HPDE6-E6E7 (cell line): ENCODE data around the gene SCNN1A.

Experiments used
- DNase-seq: peaks from one replicate; pipeline ENCODE4 v3.0.0; 2011; ENCODE audit warnings: missing footprints; ENCODE audit errors: extremely low spot score

The SCNN1A gene

DNA sequence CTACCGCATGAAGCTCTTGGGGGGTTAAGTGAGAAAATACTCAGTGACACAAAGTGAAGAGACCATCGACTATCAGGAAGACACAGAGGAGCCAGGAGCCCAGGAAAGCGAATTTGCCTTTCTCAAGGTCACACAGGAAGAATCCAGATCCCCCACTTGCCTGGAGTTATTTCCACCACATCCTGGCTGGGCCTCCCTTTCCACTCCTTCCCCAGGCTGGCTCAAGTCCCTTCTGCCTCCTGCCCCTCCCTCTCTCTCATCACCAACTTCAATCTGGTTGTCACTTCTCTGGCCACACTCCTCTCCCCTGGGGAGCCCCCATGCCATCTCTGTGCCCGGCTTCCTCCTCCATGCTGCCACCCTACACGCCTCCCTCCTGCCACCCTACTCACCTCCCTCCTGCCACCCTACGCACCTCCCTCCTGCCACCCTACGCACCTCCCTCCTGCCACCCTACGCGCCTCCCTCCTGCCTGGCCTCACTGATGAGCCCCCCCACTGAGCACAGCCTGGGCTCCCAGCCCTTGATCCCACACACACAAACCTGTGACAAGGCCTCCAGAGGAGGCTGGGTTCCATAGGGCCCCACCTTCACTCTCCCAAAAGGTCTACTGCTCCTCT, 6.3 kb downstream of the SCNN1A start:
- DNase-seq, result no peak

DNA sequence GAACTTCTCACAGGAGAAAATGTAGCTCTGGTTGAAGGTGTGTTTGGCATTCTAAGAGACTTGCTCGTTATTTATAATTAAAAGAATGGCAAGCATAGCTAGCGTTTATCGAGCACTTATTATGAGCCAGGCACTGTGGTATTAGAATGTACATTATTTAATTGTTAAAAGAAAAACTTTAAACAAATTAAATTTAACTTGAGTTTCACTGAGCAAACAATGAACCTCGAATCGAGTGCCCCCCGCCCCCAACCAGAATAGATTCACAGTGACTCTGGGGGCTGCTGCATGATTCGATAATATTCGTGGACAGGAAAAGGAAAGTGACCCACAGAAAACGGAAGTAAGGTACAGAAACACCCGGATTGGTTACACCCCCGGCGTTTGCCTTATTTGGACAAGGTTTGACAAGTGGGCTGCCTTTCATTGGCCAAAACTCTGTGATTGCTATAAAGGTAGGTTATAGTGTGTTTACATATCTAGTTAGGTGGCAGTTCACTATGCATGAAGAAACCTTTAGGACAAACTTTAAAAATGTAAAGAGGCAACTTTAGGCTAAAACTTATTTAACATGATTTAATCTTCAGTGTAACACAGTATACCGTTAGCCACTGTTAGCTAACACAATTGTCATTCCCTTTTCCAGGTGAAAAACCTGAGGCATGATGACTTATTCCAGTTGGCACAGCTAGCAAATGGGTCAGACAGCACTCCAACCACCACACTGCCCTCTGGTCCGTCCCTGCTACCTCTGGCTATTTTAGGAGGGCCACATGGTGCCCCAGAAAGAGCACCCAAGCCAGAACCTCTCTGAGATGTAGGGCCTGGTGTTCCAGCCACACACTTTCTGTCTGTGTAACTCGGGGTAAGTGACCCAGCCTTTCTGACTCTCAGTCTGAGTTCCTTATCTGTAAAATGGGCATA, 7.1 kb downstream of the SCNN1A start:
- no peak for DNase-seq

DNA sequence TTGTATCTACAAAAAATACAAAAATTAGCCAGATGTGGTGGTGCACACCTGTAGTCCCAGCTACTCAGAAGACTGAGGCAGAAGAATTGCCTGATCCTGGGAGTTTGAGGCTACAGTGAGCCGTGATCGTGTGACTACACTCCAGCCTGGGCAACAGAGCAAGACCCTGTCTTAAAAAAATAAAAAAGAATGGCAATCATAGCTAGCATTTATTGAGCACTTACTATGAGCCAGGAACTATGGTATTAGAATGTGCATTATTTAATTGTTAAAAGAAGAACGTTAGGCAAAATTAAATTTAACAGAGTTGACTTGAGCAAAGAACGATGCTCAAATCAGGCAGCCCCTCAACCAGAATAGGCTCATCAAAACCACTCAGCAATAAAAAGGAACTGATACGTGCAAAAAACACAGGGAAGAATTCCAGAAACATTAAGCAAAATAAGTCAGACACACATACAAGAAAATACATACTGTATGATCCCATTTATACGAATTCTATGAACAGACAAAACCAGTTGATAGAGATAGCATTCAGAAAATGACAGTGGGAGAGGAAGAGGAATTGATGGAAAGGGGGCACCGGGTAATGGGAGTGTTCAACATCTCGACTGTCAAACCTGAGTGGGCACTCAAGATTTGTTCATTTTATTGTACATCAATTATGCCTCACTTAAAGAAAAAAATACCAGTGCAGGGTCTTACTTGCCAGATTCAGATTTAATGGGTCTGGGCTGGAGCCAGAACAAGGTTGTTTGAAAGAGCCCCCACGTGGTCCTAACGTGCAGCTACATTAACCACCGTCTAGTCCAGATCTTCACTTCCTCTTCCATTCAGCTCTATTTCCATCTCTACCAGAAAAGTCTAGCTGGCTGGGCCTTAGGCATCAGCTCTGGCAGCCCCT, 8.0 kb downstream of the SCNN1A start:
- no peak for DNase-seq

DNA sequence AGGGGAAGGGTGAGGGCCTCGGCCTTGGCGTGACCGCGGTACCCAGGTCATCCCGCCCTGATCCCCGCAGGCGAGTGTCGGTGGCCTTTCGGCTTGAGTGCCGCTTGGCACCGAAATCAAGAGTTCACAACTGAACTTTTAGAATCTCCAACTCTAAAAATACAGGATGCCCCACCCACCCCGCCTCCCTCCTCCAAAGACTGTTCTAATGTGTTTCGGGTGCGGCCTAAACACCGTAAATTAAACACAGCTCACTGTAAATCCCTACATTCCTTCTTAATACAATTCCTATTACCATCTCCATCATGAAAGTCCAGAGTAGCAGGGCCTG, 11.4 kb downstream of the SCNN1A start:
- no peak for DNase-seq

DNA sequence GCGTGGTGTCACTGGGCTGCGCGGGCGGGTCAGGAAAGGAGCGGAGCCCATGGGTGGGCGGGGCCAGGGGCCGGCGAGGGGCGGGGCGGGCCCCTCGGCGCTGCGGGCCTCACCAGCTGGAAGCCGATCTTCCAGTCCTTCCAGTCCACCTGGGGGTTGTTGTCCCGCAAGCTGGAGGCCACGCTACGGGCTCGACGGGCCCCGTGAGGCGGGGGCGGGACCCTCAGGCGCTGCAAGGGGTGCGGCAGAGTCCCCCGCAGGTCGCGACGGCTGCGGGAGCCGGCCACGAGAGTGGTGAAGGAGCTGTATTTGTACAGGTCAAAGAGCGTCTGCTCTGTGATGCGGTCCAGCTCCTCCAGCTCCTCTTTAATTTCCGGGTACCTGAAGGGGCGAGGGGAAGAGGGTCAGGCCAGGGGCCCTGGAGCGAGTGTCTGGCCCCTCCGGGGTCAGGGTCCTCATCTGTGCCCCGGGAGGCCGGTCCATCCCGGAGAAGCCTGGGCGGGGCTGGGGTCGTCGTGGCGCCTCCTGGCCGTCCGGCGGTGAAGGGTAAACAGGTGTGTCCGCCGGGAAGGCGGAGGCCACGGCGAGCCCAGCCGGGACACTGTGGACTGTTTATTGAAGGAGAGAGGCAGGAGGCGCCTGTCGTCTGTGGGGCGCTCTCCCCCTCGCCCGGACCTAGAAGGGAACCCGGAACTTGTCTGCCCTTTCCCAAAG, 11.9 kb downstream of the SCNN1A start:
- peak; percentile 91 for DNase-seq

DNA sequence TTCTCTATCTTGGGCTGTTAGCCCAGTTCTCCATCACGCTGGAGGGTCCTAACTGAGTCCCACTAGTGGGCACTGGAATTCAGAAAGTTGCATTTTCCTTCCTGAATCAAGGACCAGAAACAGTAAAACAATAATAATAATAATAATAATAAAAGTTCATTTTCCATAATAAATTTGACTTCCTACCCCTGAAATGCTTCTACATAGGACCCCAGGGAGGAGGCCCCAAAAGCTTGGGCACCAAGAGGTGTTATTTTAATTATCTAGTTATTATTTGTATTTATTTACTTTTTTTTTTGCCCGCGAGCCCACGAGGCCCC, 12.4 kb downstream of the SCNN1A start:
- DNase-seq, result no peak

DNA sequence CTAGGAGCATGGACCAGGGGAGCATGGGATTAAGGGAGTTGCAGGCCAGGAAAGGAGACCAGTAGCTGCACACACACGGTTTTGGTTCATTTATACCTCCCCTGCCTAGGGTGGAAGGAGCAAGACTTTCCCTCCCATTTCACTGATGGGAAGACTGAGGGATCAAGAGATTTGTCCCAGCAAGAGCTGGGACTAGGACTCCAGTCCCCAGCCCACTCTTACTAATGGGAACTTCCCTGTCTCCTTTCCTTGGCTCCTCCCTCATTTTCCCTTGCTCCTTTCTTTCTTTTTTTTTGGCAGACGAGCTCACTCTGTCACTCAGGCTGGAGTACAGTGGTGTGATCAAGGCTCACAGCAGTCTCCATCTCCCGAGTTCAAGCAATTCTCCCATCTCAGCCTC, 13.0 kb downstream of the SCNN1A start:
- no peak for DNase-seq

DNA sequence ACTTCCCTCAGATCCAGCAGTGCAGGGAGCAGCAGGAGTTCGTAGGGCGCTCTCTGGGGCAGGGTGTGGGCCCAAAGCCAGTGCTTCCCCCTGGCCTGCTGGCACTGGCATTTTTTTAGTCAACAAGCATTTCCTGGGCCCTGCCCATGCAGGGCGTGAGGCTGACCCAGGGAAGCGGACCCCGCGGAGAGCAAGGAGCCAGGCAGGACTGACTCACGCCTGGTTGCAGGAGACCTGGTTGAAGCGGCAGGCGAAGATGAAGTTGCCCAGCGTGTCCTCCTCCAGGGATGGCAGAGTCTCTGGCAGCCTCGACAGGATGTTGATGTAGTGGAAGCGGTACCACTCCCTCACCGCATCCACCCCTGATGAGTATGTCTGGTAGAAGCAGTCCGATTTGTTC, 13.5 kb downstream of the SCNN1A start:
- DNase-seq, result no peak

DNA sequence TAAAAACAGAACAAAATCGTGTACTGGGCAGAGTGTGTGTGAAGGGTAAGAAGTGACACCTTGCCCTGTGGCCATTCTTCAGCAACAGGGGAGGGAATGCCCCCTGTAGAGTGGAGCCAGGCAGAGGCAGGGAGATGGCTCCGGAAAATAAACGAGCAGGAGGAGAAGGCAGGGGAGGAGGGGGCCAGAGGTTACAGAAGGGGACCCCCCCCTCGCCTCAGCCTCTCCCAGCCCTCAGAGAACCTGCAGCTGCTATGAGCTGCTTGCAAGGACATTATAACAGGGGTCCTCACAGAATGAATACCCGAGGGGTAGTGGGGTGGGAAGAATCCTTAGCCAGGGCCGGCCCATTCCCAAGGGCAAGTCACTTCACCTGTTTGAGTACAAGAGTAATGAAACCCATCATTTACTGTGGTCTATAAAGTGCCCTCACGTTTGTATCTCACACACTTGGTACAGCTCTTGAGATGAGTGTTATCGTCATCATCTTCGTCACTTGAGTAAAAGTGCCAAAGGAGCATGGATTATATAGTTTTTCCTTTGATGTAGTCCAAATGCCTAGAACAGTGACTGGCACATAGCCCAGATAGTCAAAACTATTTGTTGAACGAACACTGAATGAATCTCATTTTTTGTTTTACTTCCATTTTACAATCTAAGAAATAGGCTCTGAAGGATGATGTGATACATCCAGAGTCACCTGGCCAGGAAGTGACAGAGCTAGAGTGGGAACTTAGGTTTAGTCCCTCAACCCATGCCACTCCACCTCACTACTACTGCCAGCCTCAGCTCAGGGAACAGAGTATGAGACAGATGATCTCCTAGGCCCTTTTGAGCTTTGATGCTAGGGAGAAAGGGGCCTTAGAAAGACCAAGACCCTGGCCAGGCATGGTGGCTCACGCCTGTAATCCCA, 14.5 kb downstream of the SCNN1A start:
- no peak for DNase-seq

DNA sequence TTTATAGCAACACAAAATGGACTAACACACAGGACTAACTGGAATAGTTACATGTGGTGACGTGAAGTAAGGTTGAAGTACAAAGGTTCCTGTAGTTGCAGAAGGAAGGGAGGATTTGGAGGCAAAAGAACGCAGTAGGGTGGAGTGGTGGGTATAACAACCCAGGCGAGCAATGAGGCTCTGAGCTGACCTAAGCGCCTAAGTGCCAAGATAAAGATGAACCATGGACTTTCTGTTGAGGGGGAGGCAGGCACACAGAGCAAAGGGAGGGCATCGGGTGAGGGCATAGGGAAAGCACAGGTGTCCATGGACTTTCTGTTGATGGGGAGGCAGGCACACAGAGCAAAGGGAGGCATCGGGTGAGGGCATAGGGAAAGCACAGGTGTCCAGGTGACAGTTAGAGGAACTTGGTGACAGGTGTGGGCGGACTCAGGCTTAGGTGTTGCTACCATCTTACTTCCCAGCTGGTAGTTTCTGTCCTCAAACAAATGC, 15.2 kb downstream of the SCNN1A start:
- no peak for DNase-seq

DNA sequence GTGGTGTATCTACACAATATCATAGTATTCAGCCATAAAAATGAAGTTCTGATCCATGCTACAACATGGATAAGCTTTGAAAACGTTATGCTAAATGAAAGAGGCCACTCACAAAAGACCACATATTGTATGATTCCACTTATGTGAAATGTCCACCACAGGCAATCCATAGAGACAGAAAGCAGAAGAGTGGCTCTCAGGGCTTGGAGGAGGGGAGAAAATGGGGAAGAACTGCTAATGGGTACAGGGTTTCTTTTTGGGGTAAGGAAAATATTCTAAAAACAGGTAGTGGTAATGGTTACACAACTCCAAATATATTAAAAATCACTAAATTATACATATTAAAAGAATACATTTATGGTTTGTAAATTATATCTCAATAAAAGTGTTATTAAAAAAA, 16.5 kb downstream of the SCNN1A start:
- no peak for DNase-seq

DNA sequence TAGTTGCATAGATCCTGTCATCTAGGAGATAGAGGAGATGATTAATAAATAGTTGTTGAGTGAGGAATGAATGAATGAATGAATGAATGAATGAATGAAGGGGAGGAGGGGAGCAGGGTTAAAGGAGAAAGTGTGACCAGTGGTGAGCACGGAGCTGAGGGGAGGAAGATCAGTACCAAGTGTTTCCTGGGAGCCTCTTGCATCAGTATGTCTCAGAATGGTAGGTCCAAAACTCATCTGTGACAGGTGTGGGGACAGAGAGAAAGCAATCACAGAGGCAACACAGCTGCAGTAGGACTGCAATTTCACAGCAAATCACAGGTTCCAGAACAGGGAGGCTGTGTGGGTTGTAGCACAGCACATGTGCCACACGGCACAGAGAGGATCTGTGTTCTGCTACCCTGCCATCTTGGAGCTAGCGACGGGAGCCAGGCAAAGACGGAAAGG, 19.0 kb downstream of the SCNN1A start:
- DNase-seq, result no peak

DNA sequence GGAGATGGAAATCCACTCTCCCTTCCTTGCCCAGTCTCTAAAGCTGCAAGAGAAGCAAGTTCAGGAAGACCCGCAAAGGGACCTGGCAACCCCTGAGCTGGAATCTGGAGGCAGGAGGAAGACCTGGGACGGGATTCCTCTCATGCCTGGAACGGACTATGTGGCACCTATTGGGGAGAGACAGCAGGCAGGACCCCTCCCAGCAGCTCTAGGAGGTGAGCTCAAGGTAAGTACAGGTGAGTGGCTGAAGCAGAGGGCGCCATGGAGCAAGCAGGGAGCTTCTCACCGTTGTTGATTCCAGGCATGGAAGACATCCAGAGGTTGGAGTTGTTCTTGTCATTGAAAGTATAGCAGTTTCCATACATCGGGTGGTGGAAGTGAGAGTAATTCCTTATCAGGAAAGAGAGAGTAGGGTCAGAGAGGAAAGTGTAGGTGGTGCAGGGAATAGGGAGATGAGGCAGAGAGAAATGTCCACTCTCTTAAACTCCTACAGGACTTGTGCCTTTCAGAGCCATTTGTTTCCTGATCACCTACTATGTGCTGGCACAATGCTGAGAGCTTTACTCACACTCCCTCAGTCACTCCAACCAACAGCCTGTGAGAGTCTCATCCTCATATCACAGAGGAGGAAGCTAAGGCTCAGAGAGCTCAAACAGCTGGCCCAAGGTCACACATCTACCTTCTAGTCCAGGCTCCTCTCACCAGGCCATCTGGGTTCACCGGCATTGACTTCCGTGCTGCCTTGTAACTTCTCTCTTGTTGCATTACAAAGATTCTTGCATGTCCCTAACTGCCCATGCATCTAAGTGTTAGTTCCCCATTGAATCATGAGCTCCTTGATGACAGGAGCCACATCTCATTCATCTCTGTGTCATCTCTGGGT, 19.6 kb downstream of the SCNN1A start:
- DNase-seq, result no peak

DNA sequence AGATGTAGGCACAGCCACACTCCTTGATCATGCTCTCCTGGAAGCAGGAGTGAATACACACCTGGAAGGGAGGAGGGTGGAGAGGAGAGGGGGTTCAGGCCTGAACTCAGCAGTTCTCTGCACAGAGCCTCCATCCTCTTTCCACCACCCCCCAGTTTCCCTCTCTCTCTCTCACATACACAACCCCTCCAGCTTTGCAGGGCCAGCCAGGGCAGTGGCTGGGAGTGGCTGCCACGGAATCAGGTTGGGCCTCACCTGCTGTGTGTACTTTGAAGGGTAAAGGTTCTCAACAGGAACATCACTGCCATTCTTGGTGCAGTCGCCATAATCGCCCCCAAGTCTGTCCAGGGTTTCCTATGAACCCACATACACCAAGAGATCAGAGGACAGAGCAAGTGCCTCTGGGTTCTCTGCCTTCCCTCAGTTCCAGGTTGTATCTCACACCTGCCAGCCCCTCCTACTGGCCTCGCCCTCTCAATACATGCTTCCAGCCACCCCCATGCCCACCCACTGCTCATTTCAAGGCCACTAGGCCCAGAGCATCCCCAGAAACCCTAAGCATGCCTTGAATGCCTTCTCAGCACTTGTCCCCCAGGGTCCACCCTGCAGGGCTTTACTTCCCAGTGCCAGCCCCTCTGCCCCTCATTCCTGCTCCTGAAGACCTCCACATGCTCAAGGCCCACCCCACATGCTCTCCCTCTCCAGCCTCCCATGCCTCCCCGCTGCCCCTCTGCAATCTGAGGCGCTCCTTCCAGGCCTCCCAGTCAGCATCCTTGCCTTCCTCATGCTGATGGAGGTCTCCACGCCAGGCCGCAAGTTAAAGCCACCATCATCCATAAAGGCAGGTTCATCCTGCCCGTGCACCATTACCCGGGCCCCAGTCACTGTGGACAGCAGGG, 20.6 kb downstream of the SCNN1A start:
- no peak for DNase-seq

DNA sequence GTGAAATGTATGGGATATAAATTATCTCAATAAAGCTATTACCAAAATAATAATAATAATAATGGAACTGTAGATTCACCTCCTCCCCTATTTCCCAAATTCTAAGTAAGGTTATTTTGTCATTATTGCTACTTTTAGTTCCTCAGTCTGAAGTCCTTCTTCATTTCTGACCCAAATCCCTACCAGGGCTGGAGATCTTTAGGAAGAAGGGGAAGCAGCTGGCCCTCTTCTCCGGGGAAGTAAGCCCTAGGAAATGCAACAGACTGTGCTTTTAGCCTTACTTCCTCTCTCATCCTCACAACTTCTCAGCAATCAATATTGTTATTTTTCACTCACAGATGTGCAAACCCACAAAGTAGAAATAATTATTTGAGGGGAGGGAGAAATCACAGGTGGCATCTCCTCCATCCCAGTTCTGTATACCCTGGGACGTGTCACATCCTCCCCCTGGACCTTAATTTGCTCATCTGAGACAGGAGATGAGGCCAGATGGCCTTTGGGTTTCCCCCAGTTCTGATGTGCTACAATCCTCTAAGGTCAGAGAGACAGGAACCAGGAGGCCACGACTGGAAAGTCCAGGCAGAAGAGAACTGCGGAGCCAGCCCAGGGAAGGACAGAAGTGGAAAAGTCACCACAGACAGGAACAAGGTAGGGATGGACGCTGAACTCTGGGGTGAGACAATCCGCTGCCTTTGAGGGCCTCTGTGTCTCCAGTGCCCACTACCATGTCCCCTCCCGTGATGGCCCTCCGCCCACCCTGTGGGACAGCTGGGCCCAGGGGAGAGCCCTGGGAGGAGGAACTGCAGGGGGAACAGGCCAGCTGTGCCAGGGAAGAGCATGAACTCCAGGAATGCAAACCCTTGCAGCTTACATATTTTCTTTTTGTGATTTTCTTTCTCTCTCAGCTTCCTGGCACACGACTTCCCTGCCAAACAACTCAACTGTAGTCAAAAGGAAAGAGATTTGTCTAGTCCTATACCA, 22.9 kb downstream of the SCNN1A start:
- no peak for DNase-seq

DNA sequence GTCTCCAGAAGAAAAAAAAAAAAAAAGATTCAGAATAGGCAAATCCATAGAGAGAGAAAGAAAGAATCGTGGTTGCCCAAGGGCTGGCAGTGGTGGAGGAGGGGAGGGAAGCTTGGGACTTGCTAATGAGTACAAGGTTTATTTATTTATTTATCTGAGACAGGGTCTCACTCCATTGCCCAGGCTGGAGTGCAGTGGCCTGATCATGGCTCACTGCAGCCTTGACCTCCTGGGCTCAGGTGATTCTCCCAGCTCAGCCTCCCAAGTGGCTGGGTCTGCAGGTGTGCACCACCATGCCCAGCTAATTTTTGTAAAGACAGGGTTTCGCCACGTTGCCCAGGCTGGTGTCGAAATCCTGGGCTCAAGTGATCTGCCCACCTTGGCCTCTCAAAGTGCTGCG, 23.7 kb downstream of the SCNN1A start:
- DNase-seq, result no peak
